Myocyte (in vitro differentiated cells): ENCODE measurements around the gene LDAF1. TPM values are rescaled to one million over a fixed set of nuclear protein-coding genes. Genes with fewer than 3 reads are reported as not detected.
"Not testable (repeated sequence)": the region's sequence is repeated elsewhere in the genome, so short reads cannot be mapped to it uniquely, and the experiment has no call there.

ENCODE experiments used
- DNase-seq: peaks from one replicate; pipeline ENCODE4 v3.0.0-alpha.2; 2012; ENCODE audit warnings: low read depth
- total RNA-seq: library from RNA; depleted of rRNA; stranded (reverse); fragments of >200 nt; gene quantifications from 2 replicates; pipeline ENCODE4 v1.2.3, GENCODE V29; 2014

LDAF1 gene
- total RNA-seq, 1 donor from 2014 or later = 9.5 TPM

DNA sequence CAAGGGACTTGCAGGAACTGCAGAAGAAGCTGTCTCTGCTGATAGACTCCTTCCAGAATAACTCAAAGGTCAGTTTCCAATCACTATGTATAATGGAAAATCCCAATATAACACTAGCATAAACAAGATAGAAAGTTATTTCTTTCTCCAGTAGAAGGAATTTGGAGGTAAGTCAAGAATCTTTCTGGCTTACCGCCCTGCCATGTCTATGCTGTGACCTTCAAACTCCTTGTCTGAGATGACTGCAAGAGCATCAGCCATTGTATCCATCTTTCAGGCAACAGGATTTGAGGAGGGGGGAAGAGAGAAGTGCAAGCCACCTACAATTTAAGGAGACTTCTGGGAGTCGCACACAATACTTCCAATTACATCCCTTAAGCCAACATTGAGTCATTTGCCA is 2.7 kb downstream of the LDAF1 start:
- no peak for DNase-seq

DNA sequence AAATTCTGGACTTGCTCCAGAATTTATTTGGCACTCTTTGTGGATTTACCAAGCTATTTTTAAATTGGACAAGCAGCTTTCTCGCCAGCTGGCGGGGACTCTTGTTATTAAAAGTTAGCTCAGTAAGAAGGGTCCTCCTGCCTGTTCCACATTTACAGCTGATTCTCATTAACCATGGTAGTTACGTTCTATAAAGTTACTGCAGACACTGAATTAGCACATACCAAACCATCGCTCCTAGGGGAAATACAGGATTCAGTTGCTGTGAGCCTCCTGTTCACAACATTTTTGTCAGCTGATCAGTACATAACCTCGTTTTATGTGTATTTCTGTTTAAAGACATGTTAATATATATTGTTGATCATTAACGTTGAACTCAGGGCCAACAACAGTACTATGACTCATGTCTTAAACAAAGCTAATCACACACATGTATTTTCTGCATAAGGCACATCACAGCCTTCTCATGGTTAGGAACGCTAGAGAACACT is 4.2 kb downstream of the LDAF1 start:
- peak; percentile 61 for DNase-seq

DNA sequence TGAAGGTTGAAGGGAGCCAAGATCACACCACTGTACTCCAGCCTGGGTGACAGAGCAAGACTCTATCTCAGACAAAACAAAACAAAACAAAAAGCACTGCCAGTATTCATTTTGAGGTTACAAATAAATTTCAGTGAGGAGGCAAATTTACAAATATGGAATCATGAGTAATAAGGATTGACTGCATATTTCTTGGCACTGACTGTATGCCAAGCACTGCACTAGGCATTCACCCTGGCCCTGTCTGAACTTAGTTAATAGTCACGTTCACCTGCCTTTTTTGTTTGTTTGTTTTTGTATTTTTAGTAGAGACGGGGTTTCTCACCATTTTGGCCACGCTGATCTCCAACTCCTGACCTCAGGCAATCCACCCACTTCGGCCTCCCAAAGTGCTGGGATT is 5.1 kb downstream of the LDAF1 start:
- DNase-seq = no peak

DNA sequence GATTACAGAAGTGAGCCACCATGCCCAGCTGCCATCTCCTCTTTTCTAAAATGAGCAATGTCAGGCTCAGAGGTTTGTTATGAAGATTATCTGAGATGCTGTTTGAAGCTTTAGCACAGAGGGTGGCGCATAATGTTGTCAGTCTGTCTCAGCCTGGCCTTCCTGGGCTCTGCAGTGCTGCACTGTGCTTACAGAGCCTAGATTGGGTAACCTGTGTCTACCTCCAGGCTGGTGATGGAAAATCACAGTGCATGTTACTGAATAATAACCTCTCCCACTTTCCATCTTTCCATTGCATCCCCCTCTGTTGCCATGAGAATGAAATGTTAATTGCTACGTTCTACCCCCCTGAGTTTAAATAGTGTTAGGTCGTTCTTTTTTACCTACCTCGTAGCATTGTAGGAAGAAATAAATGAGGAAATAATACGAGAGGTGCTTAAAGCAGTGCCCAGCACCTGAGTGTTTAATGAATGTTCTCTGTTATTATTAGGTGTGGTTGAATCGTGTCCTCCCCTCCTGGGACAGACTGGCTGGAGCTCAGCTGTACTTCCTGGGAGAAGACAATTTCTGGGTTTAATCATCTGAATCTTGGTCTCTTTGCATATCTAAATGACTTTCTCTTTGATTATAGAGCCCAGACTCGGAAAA is 6.2 kb downstream of the LDAF1 start:
- no peak for DNase-seq

DNA sequence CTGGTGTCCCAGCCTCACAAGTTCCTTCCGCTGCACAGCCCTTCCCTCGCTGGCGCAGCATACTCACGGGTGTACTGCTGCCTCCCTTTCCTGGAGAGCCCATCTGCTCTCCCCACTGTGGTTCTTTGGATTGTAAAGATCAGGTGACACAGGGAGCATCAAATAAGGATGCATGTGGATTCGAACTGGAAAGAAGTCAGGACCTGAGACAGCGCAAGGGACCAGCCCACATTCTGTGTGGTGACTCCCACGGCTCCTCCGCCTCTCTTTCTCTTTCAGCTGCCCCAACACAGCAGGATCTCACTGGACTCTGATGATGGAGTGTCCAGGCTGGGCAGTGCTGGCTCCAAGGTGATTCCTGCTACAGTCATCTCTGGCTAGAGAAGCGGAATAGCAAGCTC is 8.1 kb downstream of the LDAF1 start:
- DNase-seq = peak; percentile 62

DNA sequence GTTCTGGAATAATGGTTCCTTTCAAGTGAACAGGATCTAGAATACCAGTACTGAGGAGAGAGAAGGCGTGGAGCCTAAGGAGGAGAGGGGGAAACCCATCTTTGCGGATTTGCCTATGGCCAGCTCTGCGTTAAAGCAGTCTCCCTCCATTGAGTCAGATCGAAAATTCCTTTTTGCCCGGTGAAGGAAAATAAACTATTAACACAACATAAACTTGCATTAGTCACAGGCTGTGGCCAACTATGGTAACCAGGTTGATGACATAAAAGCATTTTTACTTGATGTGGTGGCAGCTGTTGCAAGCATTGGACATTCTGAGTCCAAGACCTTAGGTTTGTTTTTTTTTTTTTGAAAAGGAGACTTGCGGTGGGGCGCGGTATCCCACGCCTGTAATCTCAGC is 8.9 kb downstream of the LDAF1 start:
- peak; percentile 52 for DNase-seq

DNA sequence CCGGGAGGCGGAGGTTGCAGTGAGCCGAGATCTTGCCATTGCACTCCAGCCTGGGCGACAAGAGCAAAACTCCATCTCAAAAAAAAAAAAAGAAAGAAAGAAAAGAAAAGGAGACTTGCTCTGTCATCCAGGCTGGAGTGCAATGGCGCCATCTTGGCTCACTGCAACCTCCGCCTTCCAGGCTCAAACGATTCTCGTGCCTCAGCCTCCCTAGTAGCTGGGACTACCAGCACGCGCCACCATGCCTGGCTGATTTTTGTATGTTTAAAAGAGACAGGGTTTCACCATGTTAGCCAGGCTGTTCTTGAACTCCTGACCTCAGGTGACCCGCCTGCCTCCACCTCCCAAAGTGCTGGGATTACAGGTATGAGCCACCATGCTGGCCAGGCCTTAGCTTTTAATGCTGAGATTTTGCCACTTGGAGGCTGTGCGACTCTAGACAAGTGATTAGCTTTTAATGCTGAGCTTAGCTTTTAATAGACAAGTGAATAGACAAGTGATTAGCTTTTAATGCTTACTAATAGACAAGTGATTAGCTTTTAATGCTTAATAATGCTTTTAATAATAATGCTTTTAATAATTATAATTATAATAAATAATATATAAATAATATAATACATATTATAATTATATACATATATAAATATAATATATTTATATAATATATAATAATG is 9.6 kb downstream of the LDAF1 start:
- DNase-seq = no peak

DNA sequence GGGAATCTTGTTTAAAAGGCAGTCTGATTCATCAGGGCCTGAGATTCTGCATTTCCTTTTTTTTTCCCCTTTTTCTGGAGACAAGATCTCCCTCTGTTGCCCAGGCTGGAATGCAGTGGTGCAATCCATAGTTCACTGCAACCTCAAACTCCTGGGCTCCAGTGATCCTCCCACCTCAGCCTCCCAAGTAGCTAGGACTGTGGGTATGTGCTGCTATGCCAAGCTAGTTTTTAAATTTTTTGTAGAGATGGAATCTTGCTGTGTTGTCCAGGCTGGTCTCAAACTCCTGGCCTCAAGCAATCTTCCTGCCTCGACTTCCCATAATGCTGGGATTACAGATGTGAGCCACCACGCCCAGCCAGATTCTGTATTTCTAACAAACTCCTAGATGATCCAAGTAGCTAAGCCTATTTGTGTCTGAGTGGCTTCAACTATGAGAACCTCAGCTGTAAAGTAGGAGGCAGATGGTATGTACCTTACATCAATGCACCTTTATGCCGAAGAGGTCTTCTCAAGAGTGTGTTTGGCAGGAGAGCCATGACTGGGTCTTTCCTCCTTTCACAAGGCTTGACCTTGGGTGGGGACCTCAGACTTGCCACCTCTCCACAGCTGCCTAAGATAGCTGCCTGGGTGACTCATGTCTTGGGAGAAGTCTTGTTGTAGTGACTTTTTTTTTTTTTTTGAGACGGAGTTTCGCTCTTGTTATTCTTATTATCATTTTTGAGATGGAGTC is 10.9 kb downstream of the LDAF1 start:
- peak; percentile 22 for DNase-seq

DNA sequence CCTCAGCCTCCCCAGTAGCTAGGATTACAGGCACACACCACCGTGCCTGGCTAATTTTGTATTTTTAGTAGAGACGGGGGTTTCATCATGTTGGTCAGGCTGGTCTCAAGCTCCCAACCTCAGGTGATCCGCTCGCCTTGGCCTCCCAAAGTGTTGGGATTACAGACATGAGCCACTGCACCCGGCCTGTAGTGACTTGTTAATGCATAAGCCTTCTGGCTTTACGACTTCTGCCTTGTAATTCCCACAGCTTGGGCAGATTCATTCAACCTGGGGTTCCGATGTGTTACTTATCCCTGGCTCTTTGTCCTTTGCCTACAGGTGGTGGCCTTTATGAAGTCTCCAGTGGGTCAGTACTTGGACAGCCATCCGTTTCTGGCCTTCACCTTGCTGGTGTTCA is 11.6 kb downstream of the LDAF1 start:
- DNase-seq = not testable (repeated sequence)

DNA sequence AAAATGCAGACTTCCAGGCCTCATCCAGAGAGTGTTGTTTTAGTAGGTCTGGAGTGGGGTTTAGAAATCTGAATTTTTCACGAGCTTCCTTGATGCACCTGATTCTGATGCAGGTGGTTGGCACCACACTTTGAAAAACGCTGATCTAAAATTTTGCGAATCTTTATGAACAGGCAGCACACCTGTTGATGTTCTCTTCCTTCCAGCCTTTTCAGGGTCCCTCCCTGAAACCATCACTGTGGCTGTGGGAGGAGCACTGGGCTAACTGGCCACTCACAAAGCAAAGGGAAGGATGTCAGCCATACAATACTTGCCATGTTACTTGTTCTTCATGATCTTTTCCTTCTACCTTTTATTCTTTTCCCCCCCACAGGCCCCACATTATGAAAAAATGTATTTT is 14.2 kb downstream of the LDAF1 start:
- no peak for DNase-seq

DNA sequence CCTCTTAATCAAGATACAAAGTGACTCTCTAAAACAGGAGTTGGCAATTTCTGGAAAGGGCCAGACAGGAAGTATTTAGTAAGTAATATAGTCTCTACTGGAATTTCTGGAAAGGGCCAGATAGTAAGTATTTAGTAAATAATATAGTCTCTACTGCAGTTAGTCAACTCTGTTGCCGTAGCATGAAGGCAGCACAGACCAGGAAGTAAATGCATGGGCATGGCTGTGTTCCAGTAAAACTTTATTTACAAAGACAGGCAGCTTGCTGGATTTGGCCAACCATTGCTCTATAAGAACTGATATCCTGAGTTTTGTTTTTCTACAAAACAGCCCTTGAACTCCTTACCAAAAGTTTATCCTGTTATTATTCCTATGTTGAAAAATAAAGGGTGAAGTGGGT is 16.9 kb downstream of the LDAF1 start:
- DNase-seq = no peak

DNA sequence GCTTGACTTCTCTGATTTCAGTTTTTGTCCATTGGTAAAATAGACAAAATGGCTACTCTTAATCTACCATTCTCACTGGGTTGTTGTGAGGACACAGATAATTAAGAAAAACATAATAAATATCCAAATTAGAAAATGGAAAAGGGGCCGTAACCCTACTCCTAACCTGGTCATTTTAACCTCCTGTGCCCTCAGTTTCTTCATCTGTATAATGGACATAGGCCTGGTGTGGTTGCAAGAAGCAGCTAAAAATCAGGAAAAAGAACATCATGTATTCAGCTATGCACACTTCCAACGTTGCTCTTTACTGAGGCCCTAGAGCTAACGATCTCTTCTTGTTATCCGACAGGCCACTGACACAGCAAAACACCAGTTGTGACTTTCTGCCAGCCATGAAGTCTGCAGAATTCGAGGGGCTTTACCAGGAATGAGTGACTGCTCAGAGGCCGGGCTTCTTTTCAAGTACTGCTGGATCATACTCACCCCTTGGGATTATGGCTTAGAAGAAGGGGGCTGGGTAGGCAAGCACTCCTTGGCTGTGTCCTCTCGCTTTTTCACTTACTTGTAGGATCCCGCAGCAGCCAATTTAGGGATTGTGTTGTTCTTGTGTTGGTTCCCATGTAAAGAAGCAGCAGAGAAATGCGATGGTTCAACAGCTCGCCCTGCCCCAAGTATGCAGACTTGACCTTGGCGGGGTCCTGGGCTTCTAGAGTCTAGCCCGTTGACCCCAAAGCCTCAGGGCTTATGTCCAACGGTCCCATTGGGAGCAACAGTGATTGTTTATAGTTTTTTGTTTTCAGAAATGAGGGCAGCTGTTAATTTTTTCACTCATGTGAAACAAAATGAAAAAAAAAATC is 20.9 kb downstream of the LDAF1 start:
- peak; percentile 17 for DNase-seq

DNA sequence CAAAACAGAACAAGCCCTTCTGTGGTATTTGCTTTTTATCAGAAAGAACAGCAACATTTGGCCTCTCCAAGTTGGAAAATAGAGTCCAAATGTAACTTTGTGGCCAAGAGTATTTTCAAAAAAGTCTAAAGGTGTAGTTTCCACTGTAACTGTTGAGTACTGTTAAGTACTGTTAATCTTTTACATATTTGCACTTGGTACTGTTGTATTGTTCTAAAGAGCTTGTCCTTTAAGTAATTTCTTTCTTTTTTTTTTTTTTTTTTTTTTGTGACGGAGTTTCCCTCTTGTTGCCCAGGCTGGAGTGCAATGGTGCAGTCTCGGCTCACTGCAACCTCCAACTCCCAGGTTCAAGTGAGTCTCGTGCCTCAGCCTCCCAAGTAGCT is 21.5 kb downstream of the LDAF1 start:
- no peak for DNase-seq

DNA sequence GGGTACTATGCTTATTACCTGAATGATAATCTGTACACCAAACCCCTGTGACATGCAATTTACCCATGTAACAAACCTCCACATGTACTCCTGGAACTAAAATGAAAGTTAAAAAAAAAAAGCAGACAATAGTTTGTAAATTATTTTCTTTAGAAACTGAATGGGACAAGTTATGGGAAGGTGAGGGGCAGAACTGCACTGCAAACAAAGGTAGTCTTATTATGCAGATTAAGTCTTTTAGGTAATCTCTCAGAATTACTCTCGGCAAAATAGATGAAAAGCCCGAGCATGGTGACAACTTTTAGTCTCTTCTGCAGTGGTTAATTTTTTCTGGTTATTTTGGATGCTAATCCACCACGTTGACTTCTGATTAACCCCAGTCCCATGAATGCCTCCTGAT is 25.5 kb downstream of the LDAF1 start:
- no peak for DNase-seq

DNA sequence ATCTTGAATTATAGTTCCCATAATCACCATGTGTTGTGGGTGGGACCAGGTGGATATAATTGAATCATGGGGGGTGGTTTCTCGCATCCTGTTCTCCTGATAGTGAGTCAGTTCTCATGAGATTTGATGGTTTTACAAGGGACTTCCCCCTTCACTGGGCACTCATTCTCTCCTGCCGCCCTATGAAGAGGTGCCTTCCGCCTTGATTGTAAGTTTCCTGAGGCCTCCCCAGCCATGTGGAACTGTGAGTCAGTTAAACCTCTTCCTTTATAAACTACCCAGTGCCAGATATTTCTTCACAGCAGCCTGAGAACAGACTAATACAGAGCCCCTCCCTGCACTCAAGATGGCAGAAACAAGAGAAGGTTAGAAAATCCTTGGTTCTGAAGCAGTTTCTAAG is 26.4 kb downstream of the LDAF1 start:
- no peak for DNase-seq

DNA sequence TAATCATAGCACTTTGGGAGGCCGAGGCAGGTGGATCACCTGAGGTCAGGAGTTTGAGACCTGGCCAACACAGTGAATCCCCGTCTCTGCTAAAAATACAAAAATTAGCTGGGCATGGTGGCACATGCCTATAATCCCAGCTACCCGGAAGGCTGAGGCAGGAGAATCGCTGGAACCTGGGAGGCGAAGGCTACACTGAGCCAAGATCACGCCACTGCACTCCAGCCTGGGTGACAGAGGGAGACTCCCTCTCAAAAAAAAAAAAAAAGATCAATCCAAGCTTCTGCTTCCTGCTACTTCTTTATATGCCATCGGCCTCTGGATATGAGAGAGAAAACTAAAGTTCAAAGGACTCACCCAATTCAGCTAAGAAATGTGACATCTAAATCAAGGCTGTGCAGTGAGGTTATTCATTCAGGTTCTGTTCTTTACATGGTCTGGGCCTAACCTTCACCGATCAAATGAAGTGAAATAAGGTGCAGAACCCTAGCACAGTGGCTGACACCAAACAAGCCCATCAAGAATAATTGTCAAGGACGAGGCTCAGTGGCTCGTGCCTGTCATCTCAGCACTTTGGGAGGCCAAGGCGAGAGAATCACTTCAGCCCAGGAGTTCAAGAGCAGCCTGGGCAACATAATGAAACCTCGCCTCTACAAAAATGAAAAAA is 27.3 kb downstream of the LDAF1 start:
- no peak for DNase-seq

DNA sequence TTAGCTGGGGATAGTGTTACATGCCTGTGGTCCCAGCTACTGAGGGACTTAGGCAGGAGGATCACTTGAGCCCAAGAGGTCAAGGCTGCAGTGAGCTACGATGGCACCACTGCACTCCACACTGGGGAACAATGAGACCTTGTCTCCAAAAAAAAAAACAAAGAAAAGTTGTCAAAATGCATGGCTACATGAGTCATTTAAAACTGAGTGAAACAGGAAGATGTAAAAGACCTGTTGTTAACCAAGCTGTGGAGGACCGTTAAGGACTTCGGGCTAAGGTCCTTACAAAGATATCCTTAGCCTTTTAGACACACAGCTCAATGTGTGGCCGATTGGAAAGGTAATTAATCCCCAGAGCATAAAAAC is 27.8 kb downstream of the LDAF1 start:
- no peak for DNase-seq

DNA sequence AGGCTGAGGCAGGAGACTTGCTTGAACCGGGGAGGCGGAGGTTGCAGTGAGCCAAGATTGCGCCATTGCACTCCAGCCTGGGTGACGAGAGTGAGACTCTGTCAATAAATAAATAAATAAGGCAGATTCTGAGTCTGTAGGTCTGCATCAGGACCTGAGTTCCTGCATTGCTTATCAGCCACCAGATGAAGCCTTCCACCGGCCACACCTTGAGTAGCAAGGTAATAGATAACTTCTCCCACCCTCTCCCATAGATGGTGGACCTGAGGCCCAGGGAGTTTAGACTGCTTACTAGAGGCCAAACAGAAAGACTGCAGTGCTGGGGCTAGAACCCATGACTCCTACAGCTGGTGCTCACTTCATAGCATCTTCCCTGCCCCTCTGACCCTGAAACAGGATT is 30.8 kb downstream of the LDAF1 start:
- DNase-seq = no peak

DNA sequence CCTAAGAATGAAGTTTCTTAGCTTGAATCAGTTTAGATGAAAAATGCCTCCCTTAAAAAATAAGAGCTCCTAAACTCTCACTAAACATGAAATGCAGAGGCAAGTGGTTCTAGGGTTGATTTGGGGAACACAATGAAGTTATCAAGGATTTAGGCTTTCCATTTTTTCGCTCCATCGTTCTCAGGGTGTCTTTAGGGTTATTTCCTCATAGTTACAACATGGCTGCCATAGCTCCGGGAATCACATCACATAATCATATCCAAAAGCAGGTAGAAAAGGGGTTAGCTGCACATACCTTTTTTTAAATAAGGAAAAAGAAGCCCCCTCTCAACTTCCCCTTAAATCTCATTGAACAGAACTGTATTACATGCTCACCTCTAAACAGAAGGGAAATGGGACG is 31.5 kb downstream of the LDAF1 start:
- no peak for DNase-seq

DNA sequence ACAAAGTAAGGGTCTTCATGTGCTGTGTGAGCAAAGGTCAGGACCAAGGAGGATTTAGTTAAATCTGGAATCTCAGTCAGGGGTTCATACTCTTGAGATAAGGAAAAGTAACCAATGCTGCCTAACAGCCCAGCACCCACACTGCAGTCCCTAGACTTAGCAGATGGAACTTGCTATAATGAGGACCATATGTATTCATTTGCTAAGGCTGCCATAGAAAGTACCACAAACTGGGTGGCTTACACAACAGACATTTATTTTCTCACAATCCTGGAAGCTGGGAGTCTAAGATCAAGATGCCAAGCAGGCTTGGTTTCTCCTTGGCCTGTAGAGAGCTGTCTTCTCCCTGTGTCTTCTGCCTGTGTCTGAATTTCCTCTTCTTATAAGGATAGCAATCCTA is 32.1 kb downstream of the LDAF1 start:
- DNase-seq = no peak

DNA sequence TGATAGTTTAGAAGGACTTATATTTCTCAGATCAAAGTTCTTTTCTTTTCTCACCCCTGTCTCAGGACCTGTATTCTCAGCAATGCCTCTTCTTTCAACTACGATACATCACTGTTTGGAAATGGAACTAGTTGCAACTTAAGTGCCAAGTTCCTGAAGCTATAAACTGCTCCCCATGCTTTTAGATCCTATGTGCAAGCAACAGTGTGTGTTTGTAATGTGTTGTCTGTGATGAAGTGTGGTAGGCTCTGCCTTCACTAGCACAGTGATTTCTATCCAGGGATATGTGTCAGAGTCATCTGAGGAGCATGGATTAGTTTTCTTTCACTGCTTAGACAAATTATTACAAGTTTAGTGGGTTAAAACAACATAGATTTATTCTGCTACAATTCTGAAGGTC is 34.5 kb downstream of the LDAF1 start:
- DNase-seq = no peak
